A549 treated with dexamethasone at 1 μM for 4 hours (cell line): ENCODE data around the gene CEP192. TPM values are rescaled to one million over a fixed set of nuclear protein-coding genes. Genes with fewer than 3 reads are reported as not detected.

Experiments used
- total RNA-seq: library from RNA; stranded (reverse); fragments of 200-300 nt; extraction: Qiagen RNA extraction; gene quantifications from 5 replicates; pipeline ENCODE4 v1.2.3, GENCODE V29; 2022

The CEP192 gene, protein sequence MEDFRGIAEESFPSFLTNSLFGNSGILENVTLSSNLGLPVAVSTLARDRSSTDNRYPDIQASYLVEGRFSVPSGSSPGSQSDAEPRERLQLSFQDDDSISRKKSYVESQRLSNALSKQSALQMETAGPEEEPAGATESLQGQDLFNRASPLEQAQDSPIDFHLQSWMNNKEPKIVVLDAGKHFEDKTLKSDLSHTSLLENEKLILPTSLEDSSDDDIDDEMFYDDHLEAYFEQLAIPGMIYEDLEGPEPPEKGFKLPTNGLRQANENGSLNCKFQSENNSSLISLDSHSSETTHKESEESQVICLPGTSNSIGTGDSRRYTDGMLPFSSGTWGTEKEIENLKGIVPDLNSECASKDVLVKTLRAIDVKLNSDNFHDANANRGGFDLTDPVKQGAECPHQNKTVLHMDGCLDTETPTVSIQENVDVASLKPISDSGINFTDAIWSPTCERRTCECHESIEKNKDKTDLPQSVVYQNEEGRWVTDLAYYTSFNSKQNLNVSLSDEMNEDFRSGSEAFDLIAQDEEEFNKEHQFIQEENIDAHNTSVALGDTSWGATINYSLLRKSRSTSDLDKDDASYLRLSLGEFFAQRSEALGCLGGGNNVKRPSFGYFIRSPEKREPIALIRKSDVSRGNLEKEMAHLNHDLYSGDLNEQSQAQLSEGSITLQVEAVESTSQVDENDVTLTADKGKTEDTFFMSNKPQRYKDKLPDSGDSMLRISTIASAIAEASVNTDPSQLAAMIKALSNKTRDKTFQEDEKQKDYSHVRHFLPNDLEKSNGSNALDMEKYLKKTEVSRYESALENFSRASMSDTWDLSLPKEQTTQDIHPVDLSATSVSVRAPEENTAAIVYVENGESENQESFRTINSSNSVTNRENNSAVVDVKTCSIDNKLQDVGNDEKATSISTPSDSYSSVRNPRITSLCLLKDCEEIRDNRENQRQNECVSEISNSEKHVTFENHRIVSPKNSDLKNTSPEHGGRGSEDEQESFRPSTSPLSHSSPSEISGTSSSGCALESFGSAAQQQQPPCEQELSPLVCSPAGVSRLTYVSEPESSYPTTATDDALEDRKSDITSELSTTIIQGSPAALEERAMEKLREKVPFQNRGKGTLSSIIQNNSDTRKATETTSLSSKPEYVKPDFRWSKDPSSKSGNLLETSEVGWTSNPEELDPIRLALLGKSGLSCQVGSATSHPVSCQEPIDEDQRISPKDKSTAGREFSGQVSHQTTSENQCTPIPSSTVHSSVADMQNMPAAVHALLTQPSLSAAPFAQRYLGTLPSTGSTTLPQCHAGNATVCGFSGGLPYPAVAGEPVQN (N-terminal part only)
- total RNA-seq = 7.5 to 9.2 TPM (median 8.6 TPM) in 5 replicates

DNA sequence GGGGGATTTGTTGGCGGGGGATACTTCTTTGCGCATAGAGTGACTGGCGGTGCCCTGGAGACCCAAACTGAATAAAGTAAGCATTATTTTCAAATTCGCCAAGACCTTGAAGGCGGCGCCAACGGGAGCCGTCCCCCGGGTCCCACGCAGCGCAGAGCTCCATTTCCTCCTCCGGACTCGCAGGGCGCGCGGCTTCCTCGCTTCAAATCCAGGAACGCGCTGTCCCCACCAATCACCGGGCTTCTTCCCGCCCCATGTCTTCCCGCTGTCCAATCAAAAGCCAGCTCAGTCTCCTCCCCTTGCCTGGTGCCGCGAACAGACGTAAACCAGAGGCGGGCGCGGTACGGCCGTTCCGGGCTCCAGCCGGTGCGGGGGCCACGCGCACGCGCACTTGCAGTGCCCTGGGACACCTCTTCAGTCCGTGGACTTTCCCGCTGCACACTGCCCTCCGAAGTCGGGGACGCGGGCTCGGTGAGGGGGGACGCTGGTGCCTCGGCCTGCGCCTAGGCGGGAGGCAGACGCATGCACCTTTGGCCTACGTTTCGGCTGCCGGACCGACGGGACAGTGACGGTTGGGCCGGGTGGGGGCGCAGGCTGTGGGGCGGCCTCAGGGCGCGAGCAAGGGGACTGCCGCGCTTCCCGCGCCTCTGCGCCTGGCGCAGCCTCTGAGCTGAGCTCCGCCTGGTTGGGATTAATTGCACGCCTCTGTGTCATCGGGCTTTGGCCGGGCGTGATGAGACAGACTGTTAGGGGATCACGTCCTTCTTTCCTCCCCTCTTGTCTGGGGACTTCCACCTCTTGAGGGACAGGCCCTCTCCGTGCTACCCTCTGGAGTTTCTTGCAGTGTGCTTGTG lies at the start of gene CEP192:
CEP192 (plus strand) TSS at position 396 of the 854 bp plus-strand sequence. CDS start 8,063 bp downstream, outside the sequence.

DNA sequence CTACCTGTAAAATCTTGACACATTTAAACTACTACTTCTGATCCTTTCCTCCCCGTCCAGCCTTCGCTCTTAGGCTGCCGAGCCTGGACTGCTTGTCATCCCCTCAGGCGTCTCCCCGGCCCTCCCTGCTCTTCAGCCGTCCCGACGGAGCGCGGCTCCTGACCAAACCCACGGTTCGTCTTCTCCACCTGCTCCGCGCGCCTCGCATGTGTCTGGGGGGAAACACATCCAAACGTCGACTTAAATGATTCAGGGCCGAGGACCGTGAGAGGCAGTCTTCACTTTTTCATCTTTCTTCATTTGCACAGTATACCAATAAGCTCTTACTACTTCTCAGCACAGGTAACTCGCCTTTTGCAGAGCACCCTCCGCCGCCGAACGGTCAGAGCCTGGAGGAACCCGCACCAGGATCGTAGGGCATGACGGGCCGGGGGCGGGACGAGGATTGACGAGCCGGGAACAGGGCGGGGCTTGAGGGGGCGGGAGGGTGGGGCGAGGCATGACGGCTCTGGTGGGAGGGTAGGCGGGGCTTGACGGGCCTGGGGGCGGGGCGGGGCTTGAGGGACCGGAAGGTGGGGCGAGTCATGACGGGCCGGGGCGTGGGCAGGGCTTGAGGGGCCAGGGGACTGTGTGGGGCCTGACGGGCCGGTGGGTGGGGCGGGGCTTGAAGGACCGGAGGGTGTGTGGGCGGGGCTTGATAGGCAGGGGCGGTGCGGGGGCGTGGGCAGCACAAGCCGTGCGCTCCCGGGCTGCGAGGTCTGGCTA lies 43.7 kb upstream of the CEP192 start, which contains the start of gene SEH1L:
SEH1L (plus strand) TSS at position 727 of the 765 bp plus-strand sequence. CDS start 111 bp downstream, outside the sequence.

Other genes starting within 250 kb of the CEP192 start
- 18.7 to 20.3 TPM (median 19.3 TPM) in 5 replicates for gene PTPN2, start 107.1 kb upstream of the CEP192 start, total RNA-seq
- 24.9 to 33.1 TPM (median 28.9 TPM) in 5 replicates for gene SEH1L, start 43.4 kb upstream of the CEP192 start, total RNA-seq
- 1.3 to 2.6 TPM (median 2.1 TPM) in 5 replicates for gene LDLRAD4, start 227.4 kb downstream of the CEP192 start, total RNA-seq